IMR-90 (cell line): Measurements from ENCODE around the gene LGMN.

ENCODE experiments used
- MAFK ChIP-seq: IDR thresholded peaks from 2 replicates; pipeline ENCODE4 v1.6.1; 2012; ENCODE audit warnings: low read depth, low read length, improper control_type of control experiment
- MAZ ChIP-seq: IDR thresholded peaks from 2 replicates; pipeline ENCODE4 v1.6.1; 2012; ENCODE audit warnings: low read depth, mild to moderate bottlenecking, low read length, improper control_type of control experiment, moderate library complexity, borderline replicate concordance
- MXI1 ChIP-seq: IDR thresholded peaks from 2 replicates; pipeline ENCODE4 v1.6.1; 2012; ENCODE audit warnings: low read depth, mild to moderate bottlenecking, low read length, moderate library complexity, borderline replicate concordance
- POLR2A ChIP-seq: IDR thresholded peaks from 2 replicates; pipeline ENCODE4 v1.6.1; 2012; ENCODE audit warnings: mild to moderate bottlenecking, low read depth, low read length
- RAD21 ChIP-seq: IDR thresholded peaks from 2 replicates; pipeline ENCODE4 v1.6.1; 2012; ENCODE audit warnings: low read length, improper control_type of control experiment
- TF ChIP-seq, protein P1 (sequence below): conservative IDR thresholded peaks from 2 replicates; pipeline ENCODE4 v1.5.1; 2012; ENCODE audit warnings: mild to moderate bottlenecking, low read depth, low read length, improper control_type of control experiment
- TF ChIP-seq, protein P2 (sequence below): fragments of 150-350 bp; IDR thresholded peaks from 2 replicates; pipeline ENCODE4 v1.6.1; 2017; ENCODE audit warnings: mild to moderate bottlenecking, antibody characterized with exemption, low read length, low read depth

DNA sequence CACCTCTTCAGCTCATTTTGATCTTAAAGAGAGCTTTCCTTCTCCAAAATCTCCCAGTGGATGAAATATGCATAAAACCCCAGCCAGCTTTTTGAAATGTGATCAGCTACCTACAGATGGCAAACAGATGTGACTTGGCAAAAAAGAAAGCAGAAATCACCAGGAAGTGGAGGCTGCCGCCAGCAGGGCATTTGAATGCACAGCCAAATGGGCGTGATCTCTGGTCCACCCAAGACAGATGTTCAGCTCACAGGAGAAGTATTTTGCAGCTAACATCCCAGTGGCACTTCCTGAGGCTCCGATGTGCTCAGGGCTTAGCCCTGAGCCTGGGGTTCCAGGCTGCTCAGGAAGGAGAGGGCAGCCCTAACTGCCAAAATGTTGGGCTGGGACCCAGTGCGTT, 78.3 kb downstream of the LGMN start:
- TF ChIP-seq, protein P1, sequence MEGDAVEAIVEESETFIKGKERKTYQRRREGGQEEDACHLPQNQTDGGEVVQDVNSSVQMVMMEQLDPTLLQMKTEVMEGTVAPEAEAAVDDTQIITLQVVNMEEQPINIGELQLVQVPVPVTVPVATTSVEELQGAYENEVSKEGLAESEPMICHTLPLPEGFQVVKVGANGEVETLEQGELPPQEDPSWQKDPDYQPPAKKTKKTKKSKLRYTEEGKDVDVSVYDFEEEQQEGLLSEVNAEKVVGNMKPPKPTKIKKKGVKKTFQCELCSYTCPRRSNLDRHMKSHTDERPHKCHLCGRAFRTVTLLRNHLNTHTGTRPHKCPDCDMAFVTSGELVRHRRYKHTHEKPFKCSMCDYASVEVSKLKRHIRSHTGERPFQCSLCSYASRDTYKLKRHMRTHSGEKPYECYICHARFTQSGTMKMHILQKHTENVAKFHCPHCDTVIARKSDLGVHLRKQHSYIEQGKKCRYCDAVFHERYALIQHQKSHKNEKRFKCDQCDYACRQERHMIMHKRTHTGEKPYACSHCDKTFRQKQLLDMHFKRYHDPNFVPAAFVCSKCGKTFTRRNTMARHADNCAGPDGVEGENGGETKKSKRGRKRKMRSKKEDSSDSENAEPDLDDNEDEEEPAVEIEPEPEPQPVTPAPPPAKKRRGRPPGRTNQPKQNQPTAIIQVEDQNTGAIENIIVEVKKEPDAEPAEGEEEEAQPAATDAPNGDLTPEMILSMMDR, result no peak; the same call in 1 of the 2 replicates
- no peak for TF ChIP-seq MAFK
- no peak for TF ChIP-seq POLR2A
- TF ChIP-seq MAZ, result no peak
- TF ChIP-seq, protein P2, sequence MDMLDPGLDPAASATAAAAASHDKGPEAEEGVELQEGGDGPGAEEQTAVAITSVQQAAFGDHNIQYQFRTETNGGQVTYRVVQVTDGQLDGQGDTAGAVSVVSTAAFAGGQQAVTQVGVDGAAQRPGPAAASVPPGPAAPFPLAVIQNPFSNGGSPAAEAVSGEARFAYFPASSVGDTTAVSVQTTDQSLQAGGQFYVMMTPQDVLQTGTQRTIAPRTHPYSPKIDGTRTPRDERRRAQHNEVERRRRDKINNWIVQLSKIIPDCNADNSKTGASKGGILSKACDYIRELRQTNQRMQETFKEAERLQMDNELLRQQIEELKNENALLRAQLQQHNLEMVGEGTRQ, result no peak
- peak; percentile 37; the same call in 1 of the 2 replicates for TF ChIP-seq RAD21
- TF ChIP-seq MXI1, result no peak
